Femur (tissue), 1 donor: Measurements from ENCODE around the gene KRTAP5-8.
"Not testable (repeated sequence)": the region's sequence is repeated elsewhere in the genome, so short reads cannot be mapped to it uniquely, and the experiment has no call there.

Source experiments
- DNase-seq: peaks from one replicate; pipeline ENCODE4 v3.0.0-alpha.2; 2017

Gene KRTAP5-8

GRCh38 chr11:71518506-71519471 lies 19.0 kb upstream of the KRTAP5-8 start:
- no peak for DNase-seq

DNA sequence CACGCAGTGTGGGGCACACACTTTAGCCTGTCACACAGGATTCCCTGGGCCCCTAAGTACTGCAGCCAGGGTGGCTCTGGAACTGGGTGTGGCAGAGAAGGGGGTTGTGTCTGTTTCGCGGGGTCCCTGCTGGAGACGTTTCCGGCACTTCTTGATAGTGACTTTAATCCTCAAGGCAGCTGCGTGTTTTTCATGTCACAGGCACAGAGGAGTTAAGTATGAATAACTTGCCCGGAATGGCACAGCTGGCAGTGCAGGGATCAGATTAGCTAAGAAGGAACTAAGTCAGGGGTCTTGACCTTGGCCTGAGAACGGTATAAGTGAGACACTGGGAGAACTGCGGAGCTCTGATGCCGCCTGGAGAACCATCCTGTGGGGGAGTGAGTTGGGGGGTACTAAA lies 18.3 kb upstream of the KRTAP5-8 start:
- DNase-seq = no peak

DNA sequence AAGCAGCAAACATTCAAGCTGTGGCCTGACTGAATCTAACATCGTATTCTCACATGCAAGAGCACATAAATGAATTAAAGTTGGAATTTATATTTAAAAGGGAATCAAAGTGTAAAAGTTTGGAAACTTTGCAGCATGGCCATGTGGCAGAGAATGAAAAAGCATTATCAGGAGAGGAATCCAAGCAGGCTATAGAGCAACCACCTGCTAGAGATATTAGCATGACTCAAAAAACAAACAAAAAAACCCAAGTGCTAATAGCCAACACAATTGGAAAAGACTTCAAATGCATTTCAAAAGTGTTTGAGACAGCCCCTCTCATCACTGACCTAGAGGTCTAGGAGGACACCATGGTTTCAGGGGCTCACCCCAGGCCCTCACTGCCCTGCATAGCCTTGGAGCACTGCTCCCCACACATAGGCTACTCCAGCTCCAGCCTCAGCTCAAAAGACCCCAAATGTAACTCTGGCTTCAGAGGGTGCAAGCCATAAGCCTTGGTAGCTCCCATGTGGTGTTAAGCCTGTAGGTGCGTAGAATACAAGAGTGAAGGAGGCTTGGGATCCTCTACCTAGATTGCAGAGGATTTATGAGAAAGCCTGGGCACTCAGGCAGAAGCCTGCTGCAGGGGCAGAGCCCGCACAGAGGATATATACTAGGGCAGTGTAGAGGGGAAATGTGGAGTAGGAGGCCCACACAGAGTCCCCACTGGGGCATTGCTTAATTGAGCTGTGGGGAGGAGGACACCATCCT lies 12.5 kb upstream of the KRTAP5-8 start:
- DNase-seq = no peak

DNA sequence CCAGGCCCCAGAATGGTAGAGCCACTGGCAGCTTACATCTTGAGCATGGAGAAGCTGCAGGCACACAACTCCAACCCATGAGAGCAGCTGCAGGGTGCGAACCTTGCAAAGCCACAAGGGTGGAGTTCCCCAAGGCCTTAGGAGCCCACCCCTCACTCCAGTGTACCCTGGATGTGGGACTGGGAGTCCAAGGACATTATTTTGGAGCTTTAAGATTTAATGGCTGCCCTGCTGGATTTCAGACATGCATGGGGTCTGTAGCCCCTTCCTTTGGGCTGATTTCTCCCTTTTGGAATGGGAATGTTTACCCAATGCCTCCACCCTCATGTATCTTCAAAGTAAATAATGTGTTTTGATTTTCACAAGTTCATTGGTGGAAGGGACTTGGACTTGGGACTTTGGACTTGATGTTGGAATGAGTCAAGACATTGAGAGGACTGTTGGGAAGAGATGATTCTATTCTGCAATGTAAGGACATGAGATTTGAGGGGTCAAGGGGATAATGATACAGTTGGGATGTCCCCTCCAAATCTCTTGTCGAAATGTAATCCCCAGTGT lies 11.8 kb upstream of the KRTAP5-8 start:
- no peak for DNase-seq

DNA sequence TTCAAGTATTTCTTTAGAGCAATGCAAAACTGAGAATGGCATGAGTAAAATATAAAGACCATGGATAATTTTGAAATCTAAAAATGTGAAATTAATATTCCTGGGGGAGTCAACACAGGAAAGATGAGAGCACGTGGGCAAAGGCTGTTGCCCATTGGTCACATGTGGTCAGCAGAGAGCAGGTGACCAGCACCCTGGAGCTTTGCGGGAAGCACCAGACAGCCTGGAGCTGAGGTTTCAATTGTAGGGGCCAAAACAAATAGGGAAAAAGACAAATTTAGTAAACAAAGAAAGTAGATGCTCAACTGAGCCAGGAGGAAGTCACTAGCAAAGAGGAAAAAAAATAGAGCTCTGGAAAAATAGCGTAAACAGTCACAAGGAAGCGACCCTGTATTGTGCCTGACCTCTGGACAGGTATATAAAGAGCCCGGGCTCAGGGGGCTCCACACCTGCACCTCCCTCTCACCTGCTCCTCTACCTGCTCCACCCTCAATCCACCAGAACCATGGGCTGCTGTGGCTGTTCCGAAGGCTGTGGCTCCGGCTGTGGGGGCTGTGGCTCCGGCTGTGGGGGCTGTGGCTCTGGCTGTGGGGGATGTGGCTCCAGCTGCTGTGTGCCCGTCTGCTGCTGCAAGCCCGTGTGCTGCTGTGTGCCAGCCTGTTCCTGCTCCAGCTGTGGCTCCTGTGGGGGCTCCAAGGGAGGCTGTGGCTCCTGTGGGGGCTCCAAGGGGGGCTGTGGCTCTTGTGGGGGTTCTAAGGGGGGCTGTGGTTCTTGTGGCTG lies 10.8 kb upstream of the KRTAP5-8 start, which contains the start of gene KRTAP5-7:
Gene KRTAP5-7, plus strand, starts transcription at position 472 of the 780 bp plus-strand sequence. Its CDS starts 34 bp downstream, at position 506.
- not testable (repeated sequence) for DNase-seq

DNA sequence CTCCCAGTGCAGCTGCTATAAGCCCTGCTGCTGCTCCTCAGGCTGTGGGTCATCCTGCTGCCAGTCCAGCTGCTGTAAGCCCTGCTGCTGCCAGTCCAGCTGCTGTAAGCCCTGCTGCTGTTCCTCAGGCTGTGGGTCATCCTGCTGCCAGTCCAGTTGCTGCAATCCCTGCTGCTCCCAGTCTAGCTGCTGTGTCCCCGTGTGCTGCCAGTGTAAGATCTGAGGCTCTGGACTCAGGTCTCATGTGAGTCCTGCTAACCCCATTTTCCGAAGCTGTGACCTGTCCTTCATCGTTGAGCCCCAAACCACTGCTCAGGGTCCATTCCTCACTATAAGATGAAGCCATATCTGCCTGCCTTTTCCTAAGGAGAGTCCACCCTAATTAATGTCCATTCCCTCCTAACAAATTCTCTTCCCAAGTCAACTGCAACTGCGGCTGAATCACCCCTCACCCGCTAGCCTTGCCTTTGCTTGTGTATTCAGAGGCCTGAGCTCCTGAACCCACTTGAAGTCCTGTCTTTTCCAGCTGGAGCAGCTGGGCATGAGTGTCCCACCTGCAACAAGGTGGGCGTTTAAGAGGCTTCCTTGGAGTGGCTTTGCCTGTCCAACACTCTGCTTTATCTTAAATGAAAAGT lies 10.1 kb upstream of the KRTAP5-8 start:
- no peak for DNase-seq

DNA sequence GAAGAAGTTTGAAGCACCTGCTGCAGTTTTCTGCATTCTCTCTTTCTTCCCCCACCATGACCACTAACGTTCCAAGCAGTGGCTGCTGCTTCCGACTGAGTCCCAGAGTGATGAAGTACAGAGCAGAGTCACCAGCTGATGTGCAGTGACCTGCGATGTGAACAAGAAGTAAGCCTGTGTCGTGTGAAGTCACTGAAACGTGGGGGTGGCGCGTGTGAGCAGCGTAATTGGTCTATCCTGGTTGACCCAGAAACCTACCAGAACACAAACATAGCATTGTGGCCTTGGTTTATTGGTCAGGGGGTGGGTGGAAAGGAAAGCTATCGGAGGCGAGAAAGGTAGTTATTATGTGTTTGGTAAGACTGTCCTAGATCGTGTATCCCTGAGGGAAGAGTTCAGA lies 7.2 kb upstream of the KRTAP5-8 start:
- DNase-seq = no peak

GRCh38 chr11:71532036-71532610 lies 5.7 kb upstream of the KRTAP5-8 start:
- DNase-seq = no peak

GRCh38 chr11:71534711-71535608 lies 2.9 kb upstream of the KRTAP5-8 start:
- not testable (repeated sequence) for DNase-seq

DNA sequence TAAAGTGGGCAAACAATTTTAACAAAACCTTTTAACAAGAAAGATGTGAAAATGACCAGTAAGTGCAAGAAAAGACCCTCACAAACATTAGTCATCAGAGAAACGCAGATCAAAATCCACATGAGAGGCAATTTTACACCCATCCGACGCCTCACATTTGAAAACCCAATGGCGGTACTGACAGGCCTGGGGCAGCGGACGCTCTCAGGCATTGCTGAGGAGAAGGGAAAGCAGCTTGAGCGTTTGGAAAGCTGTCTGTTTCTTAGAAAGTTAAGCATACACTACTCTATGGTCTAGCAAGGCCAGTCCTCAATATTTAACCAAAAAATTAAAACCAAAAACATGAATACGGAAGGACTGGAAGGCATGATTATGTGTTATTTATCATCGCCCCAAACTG lies 2.0 kb upstream of the KRTAP5-8 start:
- no peak for DNase-seq

- no peak for DNase-seq
Observed at GRCh38 chr11:71537537-71537936, 288 bp upstream of the KRTAP5-8 start.

GRCh38 chr11:71538666-71538990 lies 803 bp downstream of the KRTAP5-8 start:
- no peak for DNase-seq

GRCh38 chr11:71539017-71539416 lies 1.2 kb downstream of the KRTAP5-8 start:
- DNase-seq = no peak

DNA sequence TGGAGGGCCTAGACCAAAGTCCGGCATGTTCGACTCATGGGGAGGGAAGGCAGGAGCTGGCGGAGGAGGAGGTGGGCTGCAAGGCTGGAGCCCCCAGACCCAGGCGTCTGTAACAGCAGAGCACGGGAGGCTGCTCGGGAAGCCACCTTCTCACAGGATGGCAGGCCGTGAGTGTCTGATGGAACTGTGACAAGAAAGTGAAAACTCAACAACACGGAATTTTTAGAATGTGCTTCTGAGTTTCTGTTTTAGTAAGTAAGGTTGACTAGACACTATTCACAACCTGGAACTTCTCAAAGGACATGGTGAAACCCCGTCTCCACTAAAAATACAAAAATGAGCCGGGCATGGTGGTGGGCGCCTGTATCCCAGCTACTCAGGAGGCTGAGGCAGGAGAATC lies 2.1 kb downstream of the KRTAP5-8 start:
- DNase-seq = not testable (repeated sequence)

DNA sequence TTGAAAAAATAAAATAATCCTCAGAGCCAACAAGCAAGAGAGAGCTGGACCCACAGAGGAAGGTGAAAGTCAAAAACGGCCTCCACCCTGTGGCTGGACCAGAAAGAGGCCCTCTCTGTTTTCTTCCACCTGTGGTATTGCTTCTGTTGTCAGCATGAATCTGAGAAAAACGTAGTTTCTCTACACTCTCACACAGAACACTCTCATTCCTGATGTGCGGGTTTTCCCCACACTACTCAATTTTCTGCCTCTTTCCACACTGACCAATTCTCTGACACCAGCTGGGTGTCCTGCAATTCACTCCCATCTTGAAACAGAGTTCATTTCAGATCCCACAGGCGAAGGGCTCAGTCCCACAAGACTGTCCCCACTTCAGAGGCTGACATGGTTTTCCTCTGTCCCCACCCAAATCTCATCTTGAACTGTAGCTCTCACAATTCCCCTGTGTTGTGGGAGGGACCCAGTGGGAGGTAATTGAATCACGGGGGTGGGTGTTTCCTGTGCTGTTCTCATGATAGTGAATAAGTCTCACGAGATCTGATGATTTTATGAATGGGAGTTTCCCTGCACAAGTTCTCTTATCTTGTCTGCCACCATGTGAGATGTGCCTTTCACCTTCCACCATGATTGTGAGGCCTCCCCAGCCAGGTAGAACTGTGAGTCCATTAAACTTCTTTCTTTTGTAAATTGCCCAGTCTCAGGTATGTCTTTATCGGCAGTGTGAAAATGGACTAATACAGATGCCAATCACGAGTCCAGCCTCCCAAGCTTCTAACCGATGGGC lies 2.9 kb downstream of the KRTAP5-8 start:
- not testable (repeated sequence) for DNase-seq

- no peak for DNase-seq
Observed at GRCh38 chr11:71542382-71542781, 4.6 kb downstream of the KRTAP5-8 start.

- DNase-seq = no peak
Observed at GRCh38 chr11:71542879-71543777, 5.3 kb downstream of the KRTAP5-8 start.

DNA sequence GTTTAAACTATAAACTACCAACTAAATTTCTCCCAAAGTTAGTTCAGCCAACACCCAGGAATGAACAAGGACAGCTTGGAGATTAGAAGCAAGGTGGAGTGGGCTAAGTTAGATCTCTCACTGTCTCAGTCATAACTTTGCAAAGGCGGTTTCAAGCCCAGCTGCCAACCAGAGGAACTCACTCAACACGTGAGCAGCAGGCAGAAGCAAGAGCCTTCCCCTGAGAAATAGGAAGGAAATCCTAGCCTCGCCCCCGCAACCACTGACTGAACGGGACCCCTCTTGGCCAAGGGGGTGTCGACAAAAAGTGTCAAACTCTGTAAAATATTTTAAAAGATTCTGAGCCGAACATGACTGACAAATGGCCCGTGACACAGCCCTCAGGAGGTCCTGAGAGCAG lies 6.0 kb downstream of the KRTAP5-8 start:
- DNase-seq = no peak
